Measurements from ENCODE around the gene SMAD1.

Gene SMAD1

GRCh38 chr4:145481942-145482208, 222 bp downstream of the SMAD1 start:
- peaks cover 4 to 6% of the 10 kb centered on the region in 2 donors for H3K9me3 Mint-ChIP-seq
- peak overlapping the region in 1 of 2 donors; percentile 80 for H3K4me3 Mint-ChIP-seq
- ATAC-seq (replicated peaks): peak; percentile 21 to 27
- no peak for DNase-seq
- no peak overlapping the region for H3K27ac Mint-ChIP-seq
- H3K27me3 Mint-ChIP-seq: peaks cover 41 to 47% of the 10 kb centered on the region in 2 donors
- peaks cover 3% of the 10 kb centered on the region in 2 donors for H3K36me3 Mint-ChIP-seq
- H3K4me1 Mint-ChIP-seq: peaks cover 12 to 15% of the 10 kb centered on the region in 2 donors

GRCh38 chr4:145482209-145483037, 770 bp downstream of the SMAD1 start:
- Mint-ChIP-seq H3K9me3 (peaks cover 4 to 6% of the 10 kb centered on the region in 2 donors), H3K27ac (peak overlapping the region; percentile 71), H3K4me1 (peaks cover 13 to 15% of the 10 kb centered on the region in 2 donors), H3K4me3 (no peak overlapping the region), H3K36me3 (peaks cover 3% of the 10 kb centered on the region in 2 donors), H3K27me3 (peaks cover 38 to 42% of the 10 kb centered on the region in 2 donors)
- peak; percentile 51 for DNase-seq
- peak; percentile 63 to 64 for ATAC-seq (replicated peaks)

GRCh38 chr4:145483514-145483913, 1.9 kb downstream of the SMAD1 start:
- ATAC-seq (replicated peaks): no peak
- H3K36me3 Mint-ChIP-seq: peaks cover 3% of the 10 kb centered on the region in 2 donors
- H3K4me3 Mint-ChIP-seq: no peak overlapping the region
- no peak for DNase-seq
- H3K27ac Mint-ChIP-seq: no peak overlapping the region
- peaks cover 30 to 34% of the 10 kb centered on the region in 2 donors for H3K27me3 Mint-ChIP-seq
- peaks cover 13 to 15% of the 10 kb centered on the region in 2 donors for H3K4me1 Mint-ChIP-seq
- peaks cover 4 to 6% of the 10 kb centered on the region in 2 donors for H3K9me3 Mint-ChIP-seq

- peaks cover under 1 to 2% of the 10 kb centered on the region in 2 donors for H3K9me3 Mint-ChIP-seq
- peaks cover 13 to 15% of the 10 kb centered on the region in 2 donors for H3K4me1 Mint-ChIP-seq
- H3K4me3 Mint-ChIP-seq: no peak overlapping the region
- H3K36me3 Mint-ChIP-seq: peaks cover under 1% of the 10 kb centered on the region in 2 donors
- H3K27ac Mint-ChIP-seq: no peak overlapping the region
- DNase-seq (no peak), ATAC-seq (replicated peaks) (no peak)
- peaks cover 24 to 25% of the 10 kb centered on the region in 2 donors for H3K27me3 Mint-ChIP-seq
Observed at GRCh38 chr4:145484225-145484846, 2.7 kb downstream of the SMAD1 start.

GRCh38 chr4:145485120-145485519, 3.5 kb downstream of the SMAD1 start:
- no peak for ATAC-seq (replicated peaks)
- Mint-ChIP-seq H3K36me3 (no peaks in the 10 kb centered on the region), H3K9me3 (peaks cover 0 to 1% of the 10 kb centered on the region in 2 donors), H3K4me1 (peaks cover 13 to 14% of the 10 kb centered on the region in 2 donors), H3K27me3 (peaks cover 20 to 21% of the 10 kb centered on the region in 2 donors), H3K4me3 (no peak overlapping the region), H3K27ac (no peak overlapping the region)
- DNase-seq: no peak

GRCh38 chr4:145486603-145487002, 5.0 kb downstream of the SMAD1 start:
- Mint-ChIP-seq H3K27me3 (peaks cover 7 to 14% of the 10 kb centered on the region in 2 donors), H3K9me3 (no peaks in the 10 kb centered on the region), H3K27ac (no peak overlapping the region), H3K4me3 (no peak overlapping the region), H3K4me1 (peaks cover 0 to 2% of the 10 kb centered on the region in 2 donors), H3K36me3 (no peaks in the 10 kb centered on the region)
- ATAC-seq (replicated peaks) (no peak), DNase-seq (no peak)

GRCh38 chr4:145487631-145488030, 6.0 kb downstream of the SMAD1 start:
- Mint-ChIP-seq H3K4me3 (no peak overlapping the region), H3K27ac (no peak overlapping the region)

GRCh38 chr4:145488310-145488709, 6.7 kb downstream of the SMAD1 start:
- H3K4me3 Mint-ChIP-seq: no peak overlapping the region
- ATAC-seq (replicated peaks): no peak
- DNase-seq: no peak
- H3K36me3 Mint-ChIP-seq: no peaks in the 10 kb centered on the region
- H3K9me3 Mint-ChIP-seq: no peaks in the 10 kb centered on the region
- H3K4me1 Mint-ChIP-seq: peaks cover 2 to 5% of the 10 kb centered on the region in 2 donors
- H3K27me3 Mint-ChIP-seq: peaks cover 13 to 21% of the 10 kb centered on the region in 2 donors
- no peak overlapping the region for H3K27ac Mint-ChIP-seq

More at GRCh38 chr4:145487631-145488030, 6.0 kb downstream of the SMAD1 start:
- Mint-ChIP-seq H3K27me3 (peaks cover 13 to 21% of the 10 kb centered on the region in 2 donors), H3K4me1 (peaks cover 0 to 2% of the 10 kb centered on the region in 2 donors), H3K9me3 (no peaks in the 10 kb centered on the region), H3K36me3 (no peaks in the 10 kb centered on the region)
- ATAC-seq (replicated peaks): peak; percentile 97 to 98
- no peak for DNase-seq

- DNase-seq: no peak
- Mint-ChIP-seq H3K4me1 (peaks cover 2 to 5% of the 10 kb centered on the region in 2 donors), H3K27me3 (peaks cover 15 to 21% of the 10 kb centered on the region in 2 donors), H3K36me3 (no peaks in the 10 kb centered on the region), H3K27ac (no peak overlapping the region), H3K4me3 (no peak overlapping the region), H3K9me3 (no peaks in the 10 kb centered on the region)
- ATAC-seq (replicated peaks): no peak
Observed at GRCh38 chr4:145489556-145489955, 7.9 kb downstream of the SMAD1 start.

GRCh38 chr4:145490361-145490760, 8.7 kb downstream of the SMAD1 start:
- Mint-ChIP-seq H3K9me3 (no peaks in the 10 kb centered on the region), H3K4me1 (peaks cover 2 to 5% of the 10 kb centered on the region in 2 donors), H3K4me3 (no peak overlapping the region), H3K27ac (no peak overlapping the region), H3K27me3 (peaks cover 21 to 26% of the 10 kb centered on the region in 2 donors), H3K36me3 (no peaks in the 10 kb centered on the region)
- DNase-seq (no peak), ATAC-seq (replicated peaks) (no peak)

GRCh38 chr4:145490796-145491195, 9.1 kb downstream of the SMAD1 start:
- no peak for ATAC-seq (replicated peaks)
- Mint-ChIP-seq H3K4me1 (peaks cover 2 to 5% of the 10 kb centered on the region in 2 donors), H3K36me3 (no peaks in the 10 kb centered on the region), H3K27me3 (peaks cover 19 to 24% of the 10 kb centered on the region in 2 donors), H3K27ac (no peak overlapping the region), H3K4me3 (no peak overlapping the region), H3K9me3 (no peaks in the 10 kb centered on the region)
- no peak for DNase-seq

GRCh38 chr4:145492376-145492775, 10.7 kb downstream of the SMAD1 start:
- ATAC-seq (replicated peaks) (no peak), DNase-seq (no peak)
- H3K9me3 Mint-ChIP-seq: no peaks in the 10 kb centered on the region
- H3K36me3 Mint-ChIP-seq: no peaks in the 10 kb centered on the region
- H3K4me3 Mint-ChIP-seq: no peak overlapping the region
- no peak overlapping the region for H3K27ac Mint-ChIP-seq
- H3K27me3 Mint-ChIP-seq: peaks cover 14 to 24% of the 10 kb centered on the region in 2 donors
- H3K4me1 Mint-ChIP-seq: peaks cover under 1 to 5% of the 10 kb centered on the region in 2 donors

GRCh38 chr4:145493166-145493565, 11.5 kb downstream of the SMAD1 start:
- Mint-ChIP-seq H3K27ac (no peak overlapping the region), H3K4me3 (no peak overlapping the region), H3K36me3 (no peaks in the 10 kb centered on the region), H3K27me3 (peaks cover 14 to 24% of the 10 kb centered on the region in 2 donors), H3K9me3 (no peaks in the 10 kb centered on the region), H3K4me1 (peaks cover 0 to 5% of the 10 kb centered on the region in 2 donors)
- no peak for DNase-seq
- no peak for ATAC-seq (replicated peaks)

- peaks cover 24 to 25% of the 10 kb centered on the region in 2 donors for H3K27me3 Mint-ChIP-seq
- DNase-seq (no peak), ATAC-seq (replicated peaks) (peak in 1 of 2 donors; percentile 36)
- no peak overlapping the region for H3K4me3 Mint-ChIP-seq
- peaks cover 0 to 5% of the 10 kb centered on the region in 2 donors for H3K4me1 Mint-ChIP-seq
- H3K36me3 Mint-ChIP-seq: no peaks in the 10 kb centered on the region
- no peak overlapping the region for H3K27ac Mint-ChIP-seq
- no peaks in the 10 kb centered on the region for H3K9me3 Mint-ChIP-seq
Observed at GRCh38 chr4:145494666-145495270, 13.1 kb downstream of the SMAD1 start.

Data from stimulated activated naive B cell treated with anti-CD40 and anti-IgM and Interleukin-4, amounts not matched to agents 10 μg/mL and 1 μg/mL and 100 μg/mL, for 72 hours (primary cell).